GM18508 (cell line): ENCODE results near the gene MINDY3.

Experiments
- ATAC-seq: cut with Tn5 transposase; IDR thresholded peaks from one replicate; pipeline ENCODE4 v1.9.1; 2021; ENCODE audit warnings: moderate number of reproducible peaks; ENCODE audit not compliant: insufficient read depth, unreplicated experiment

MINDY3 gene

GRCh38 chr10:15809450-15809849 lies 50.9 kb downstream of the MINDY3 start:
- ATAC-seq = no peak

- ATAC-seq = no peak
These were observed 52.0 kb downstream of the MINDY3 start for GRCh38 chr10:15808204-15808797.

- ATAC-seq = no peak
These were observed 54.8 kb downstream of the MINDY3 start for GRCh38 chr10:15805395-15806058.

DNA sequence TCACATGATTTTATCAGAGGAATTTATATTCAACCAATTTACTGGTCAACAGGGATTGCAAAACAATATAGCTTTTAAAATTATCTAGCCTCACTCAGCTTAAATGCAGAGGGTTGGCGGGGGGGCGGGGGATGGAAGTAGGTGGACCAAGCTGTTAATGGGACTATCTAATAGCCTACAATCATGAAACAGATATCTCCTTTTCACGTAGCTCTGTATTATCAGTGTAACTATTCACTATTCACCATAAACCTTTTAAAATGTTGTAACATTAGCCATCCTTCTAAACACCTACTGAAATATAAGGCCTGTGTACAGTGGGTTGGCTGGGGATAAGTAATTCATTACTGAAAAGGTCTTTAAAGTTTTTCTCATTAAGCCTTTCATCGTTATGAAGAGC lies 56.2 kb downstream of the MINDY3 start:
- no peak for ATAC-seq

DNA sequence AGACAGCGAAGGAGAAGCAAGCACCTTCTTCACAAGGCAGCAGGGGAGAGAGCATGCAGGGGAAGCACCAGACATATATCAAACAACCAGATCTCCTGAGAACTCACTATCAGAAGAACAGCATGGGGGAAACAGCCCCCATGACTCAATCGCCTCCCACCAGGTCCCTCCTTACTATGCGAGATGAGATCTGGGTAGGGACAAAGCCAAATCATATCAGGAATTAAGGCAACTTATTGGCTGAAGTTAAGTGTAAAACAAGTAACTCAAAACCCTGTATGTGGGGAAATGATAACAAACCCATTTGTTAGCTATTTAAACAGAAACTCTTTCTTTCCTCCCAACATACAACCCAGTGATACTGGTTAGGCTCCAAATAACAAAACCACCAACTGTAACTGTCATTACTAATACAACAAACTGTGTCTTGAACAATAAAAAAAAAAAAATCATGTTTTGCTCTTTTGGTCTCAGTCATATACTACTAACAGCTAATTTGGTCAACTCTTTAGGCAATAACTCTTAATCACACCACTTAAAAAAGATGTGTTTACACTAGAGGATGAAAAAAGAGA lies 57.8 kb downstream of the MINDY3 start:
- ATAC-seq = no peak

DNA sequence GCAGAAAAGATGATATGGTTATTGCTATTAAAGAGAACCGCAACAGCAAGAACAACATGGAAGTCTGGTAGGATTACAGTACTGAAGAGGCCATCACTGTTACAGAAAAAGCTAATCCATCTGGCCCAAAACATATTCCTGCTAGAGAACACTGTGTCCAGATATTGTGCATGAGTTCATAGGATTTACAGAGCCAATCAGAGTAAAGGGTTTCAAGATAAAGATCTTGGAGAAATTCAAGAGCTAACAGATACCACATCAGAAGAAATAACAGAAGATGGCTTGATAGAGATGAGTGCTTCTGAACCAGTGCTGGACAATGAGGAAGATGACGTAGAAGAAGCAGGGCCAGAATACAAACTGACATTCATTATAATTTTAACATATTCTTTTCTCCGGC lies 58.7 kb downstream of the MINDY3 start:
- no peak for ATAC-seq

DNA sequence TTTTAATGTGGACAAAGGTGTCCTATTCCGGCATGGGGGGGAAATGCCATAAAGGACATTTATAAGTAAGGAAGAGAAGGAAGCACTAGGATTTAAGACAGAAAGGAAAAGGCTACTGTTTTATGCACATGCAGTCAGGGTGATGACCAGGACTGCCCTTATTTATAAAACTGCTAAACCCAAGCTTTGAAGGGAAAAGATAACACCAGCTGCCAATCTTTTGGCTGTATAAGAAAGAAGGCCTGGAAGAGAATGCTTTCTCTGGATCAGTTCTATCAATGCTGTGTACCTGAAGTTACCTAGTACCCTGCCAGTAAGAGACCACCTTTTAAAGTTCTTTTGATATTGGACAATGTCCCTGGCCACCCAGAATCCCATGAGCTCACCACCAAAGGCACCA lies 59.2 kb downstream of the MINDY3 start:
- ATAC-seq = no peak

- no peak for ATAC-seq
These were observed 63.0 kb downstream of the MINDY3 start for GRCh38 chr10:15797346-15797745.

DNA sequence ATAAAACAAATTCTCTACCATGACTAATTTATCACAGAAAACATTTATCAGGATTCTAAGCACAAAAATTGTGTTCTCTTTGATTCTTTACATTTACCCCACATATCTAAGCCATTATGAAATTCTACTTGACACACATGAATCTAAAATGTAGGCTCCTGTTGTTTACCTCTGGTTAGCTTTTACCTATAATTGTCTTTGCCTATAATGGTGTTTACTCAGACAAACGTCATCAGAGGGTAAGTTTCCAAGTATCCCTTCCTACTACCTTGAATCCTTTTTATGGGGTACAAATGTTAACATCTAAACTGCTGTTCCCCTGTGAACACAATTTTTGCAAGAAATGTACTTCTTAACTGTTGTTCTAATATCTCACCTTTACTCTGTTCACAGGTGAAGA lies 63.5 kb downstream of the MINDY3 start:
- ATAC-seq = no peak

DNA sequence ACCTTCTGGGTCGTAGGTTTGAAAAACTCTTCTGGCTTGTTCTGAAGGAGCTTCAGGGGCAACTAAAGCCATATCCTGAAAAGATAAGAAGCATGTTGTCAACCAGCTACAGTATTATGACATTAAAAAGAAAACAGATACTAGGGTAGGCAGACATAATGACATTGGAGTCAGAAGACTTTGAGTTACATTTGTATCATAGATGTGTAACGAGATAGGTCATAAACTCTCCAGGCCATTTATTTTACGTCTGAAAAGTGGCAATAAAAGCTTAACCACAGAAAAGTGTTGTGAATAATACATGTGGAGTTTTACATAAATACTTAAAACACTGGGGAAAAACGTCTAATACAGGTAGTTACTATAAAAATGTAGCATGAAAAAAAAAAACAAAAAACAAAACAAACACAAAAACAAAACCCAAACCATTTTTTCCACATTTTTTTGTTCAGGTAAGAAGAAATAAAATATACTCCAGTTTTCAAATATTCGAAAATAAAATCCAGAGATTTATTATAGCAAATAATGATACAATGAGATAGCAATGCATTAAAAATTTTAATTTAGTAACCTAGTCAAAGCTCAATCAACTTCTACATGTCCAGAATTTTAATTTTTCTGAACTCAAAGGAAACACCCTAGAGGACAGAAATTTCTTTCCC lies 64.1 kb downstream of the MINDY3 start:
- no peak for ATAC-seq

DNA sequence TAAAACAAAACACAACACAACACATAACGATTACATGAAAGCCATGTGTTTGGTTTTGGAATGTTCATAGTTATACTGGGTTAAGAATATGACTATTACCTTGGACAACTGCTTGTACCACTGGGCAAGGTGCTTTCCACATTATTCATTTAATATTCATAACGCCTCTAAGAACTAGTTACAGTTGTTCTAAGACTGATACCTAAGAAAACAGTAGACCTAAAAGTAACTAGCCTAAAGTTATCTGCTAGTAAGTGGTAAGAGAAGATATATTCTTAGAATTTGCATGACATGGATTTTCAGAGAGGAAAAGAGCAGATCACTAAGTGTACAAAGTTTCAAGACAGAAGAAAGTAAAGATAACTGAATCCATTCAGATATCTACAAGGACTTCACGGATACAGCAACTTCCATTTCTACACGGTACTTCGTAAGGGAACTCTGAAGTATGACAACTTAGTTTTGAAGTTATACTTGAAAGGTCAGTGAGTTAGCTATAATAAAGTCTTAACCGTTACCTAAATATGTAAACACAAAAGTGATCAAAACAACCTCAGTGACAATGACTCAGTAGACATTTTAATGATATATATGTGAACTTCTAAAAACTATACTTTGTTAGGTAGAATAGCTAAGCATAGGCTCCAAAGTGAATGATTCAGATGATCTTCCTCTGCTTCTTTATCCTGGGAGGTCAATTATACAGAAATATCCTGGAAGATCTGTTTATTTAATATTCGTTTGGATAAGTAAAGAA lies 65.1 kb downstream of the MINDY3 start:
- no peak for ATAC-seq

GRCh38 chr10:15794569-15794968 lies 65.7 kb downstream of the MINDY3 start:
- no peak for ATAC-seq

DNA sequence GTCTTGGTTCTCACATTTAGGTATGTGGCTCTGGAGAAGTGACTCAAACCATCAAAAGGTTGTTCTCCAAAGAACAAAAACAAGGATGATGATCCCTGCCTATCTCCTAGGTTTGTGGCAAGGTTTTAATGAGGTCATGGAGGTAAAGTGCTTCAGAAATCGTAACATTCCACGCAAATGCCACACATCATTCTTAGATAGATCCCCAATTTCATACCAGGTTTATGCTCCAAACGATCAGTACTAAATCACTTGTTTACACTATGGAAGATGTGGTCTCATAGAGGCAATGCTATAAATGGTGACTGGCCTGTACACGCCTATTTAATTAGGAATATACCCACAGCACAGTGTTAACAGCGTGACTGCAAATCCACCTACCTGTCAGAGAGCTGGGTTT lies 66.6 kb downstream of the MINDY3 start:
- no peak for ATAC-seq

DNA sequence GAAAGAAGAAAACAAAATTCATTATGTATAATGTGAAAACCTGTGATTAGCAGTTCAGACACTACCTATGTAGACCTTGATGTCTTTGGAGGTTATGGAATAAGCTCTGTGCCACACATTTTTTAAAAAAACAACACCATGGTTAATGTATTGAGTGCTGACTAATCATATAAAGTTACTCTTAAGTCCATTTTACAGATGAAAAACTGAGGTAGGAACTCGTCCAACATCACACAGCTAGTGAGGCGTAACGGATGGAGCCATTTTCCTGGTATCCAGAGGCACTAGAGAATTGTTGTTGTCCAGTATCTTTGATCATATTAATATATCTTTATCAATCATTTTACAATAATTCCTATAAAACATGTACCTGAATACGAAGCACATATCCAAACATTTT lies 67.5 kb downstream of the MINDY3 start:
- no peak for ATAC-seq

- no peak for ATAC-seq
These were observed 68.3 kb downstream of the MINDY3 start for GRCh38 chr10:15791816-15792524.

DNA sequence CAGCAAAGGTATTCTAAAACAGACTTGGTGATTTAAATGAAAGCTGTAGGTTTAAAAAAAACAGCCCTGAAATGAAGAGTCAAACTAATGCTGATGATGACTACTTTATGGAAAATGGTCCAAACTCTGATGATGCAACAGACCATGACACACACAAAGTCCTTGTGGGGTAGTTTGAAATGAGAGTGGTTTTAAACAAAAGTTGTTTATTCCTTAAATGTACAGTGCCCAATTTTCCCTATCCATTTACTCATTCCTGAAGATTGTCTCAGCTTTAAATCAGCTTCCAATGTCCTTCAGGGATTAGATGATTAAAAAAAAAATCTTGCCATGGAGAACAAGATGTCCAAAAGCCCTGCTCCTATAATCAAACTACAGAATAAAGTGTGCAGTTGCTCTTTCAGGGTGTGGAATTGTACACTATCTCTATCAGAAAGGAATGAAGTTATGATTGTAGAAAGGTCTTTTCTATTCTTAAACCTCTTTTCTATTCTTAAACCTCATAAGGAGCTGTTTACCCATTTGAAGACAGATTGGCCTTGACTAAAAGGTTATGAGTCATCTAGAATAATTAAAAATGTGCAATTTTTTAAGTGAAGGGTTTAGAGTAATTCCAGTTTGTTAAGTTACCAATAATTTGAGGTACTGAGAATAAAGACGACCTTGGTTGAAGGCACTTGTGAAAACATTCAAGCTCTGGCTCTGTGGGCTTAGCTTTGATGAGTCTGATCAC lies 70.3 kb downstream of the MINDY3 start:
- no peak for ATAC-seq

DNA sequence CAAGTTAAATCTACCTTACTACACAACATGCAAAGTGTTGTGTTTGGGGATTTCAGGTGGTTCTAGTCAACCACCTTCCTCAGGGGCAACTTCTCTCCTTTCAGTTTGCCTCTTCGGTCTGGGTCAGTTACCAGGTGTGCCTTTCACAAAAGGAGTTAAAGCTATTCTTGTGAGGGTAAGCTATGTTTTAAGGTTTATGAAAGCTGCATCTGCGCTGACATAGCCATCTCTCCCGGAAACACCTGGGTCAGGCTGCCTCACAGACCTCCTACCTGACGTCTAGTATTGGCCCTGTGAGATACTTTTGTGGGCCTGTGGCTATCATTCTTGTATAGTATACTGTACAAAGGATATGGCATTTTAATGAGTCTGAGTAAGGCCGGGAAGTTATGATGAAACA lies 72.9 kb downstream of the MINDY3 start:
- ATAC-seq = no peak

- ATAC-seq = no peak
These were observed 75.5 kb downstream of the MINDY3 start for GRCh38 chr10:15784662-15785300.
